Prostate gland (tissue), 2 donors: ENCODE results near the gene RNGTT. TPM values are rescaled to one million over a fixed set of nuclear protein-coding genes. Genes with fewer than 3 reads are reported as not detected.
"Not testable (repeated sequence)": the region's sequence is repeated elsewhere in the genome, so short reads cannot be mapped to it uniquely, and the experiment has no call there.

ENCODE experiments used
- DNase-seq: peaks from one replicate; pipeline ENCODE4 v3.0.0-alpha.2; 2019; ENCODE audit warnings: low spot score
- H3K27ac ChIP-seq, 2 donors: fragments of 200-600 bp; sonication (generic); 2 replicates each; pipeline ENCODE4 v1.5.1; 2017 to 2019
- H3K27me3 ChIP-seq: fragments of 200-600 bp; sonication (generic); replicated peaks from 2 replicates; pipeline ENCODE4 v1.5.1; 2019; ENCODE audit not compliant: insufficient read depth
- H3K36me3 ChIP-seq, 2 donors: fragments of 200-600 bp; sonication (generic); 1 replicate in 1 of 2; 2 replicates in 1 of 2; pipeline versions ENCODE4 v1.5.1 to v1.8.1; 2017 to 2019
- H3K4me1 ChIP-seq: fragments of 200-600 bp; sonication (generic); replicated peaks from 2 replicates; pipeline ENCODE4 v1.5.1; 2019
- H3K4me3 ChIP-seq, 2 donors: fragments of 200-600 bp; sonication (generic); 2 replicates each; pipeline ENCODE4 v1.5.1; 2017 to 2019
- H3K9me3 ChIP-seq: fragments of 200-600 bp; sonication (generic); 2 replicates; pipeline ENCODE4 v1.5.1; 2017
- CTCF ChIP-seq, 4 experiments: fragments of 200-600 bp in 2 of 4; fragments of 450-650 bp in 2 of 4; sonication (generic) in 2 of 4; IDR thresholded peaks; 1 replicate in 3 of 4; 2 replicates in 1 of 4; pipeline ENCODE4 v1.5.1; 2016 to 2019; ENCODE audit warnings: antibody characterized with exemption in 4 of 4, mild to moderate bottlenecking in 2 of 4, moderate library complexity in 2 of 4
- POLR2A ChIP-seq: fragments of 450-650 bp; IDR thresholded peaks from one replicate; pipeline ENCODE4 v1.6.1; 2016; ENCODE audit warnings: antibody characterized with exemption, mild to moderate bottlenecking
- POLR2AphosphoS5 ChIP-seq: sonication (generic); formaldehyde crosslinking; IDR thresholded peaks from one replicate; pipeline ENCODE4 v1.6.1; 2017; ENCODE audit warnings: antibody characterized with exemption
- WGBS: methylation state at CpG from one replicate; pipeline ENCODE4 v1.1.5; 2018; 5-methylcytosine and 5-hydroxymethylcytosine counted together
- intact Hi-C: fragments of 100-400 bp; cut with DNase I; formaldehyde crosslinking; loops from one replicate; pipeline ENCODE4 v1.14.2; 2022
- total RNA-seq, 2 donors: library from RNA; depleted of rRNA; stranded (reverse); fragments of >200 nt; gene quantifications; one replicate each; pipeline ENCODE4 v1.1.0, GENCODE V29; 2016

The RNGTT gene
- total RNA-seq, 2 donors from 2014 or later = 10.1 to 23.6 TPM

GRCh38 chr6:88972504-88973423 is 9.3 kb upstream of the RNGTT start:
- 47% methylated on average over 6 of the region's 6 CpGs for WGBS
- no peak for DNase-seq
- intact Hi-C loops = no loop called here
- Histone ChIP-seq H3K36me3 (no peaks in the 10 kb centered on the region), H3K27me3 (no peaks in the 10 kb centered on the region), H3K27ac (no peak overlapping the region), H3K4me3 (no peak overlapping the region), H3K9me3 (no peaks in the 10 kb centered on the region), H3K4me1 (no peaks in the 10 kb centered on the region)
- TF ChIP-seq POLR2A (no peak), CTCF (IDR thresholded peaks at IDR 0.05) (no peak), POLR2AphosphoS5 (no peak)

DNA sequence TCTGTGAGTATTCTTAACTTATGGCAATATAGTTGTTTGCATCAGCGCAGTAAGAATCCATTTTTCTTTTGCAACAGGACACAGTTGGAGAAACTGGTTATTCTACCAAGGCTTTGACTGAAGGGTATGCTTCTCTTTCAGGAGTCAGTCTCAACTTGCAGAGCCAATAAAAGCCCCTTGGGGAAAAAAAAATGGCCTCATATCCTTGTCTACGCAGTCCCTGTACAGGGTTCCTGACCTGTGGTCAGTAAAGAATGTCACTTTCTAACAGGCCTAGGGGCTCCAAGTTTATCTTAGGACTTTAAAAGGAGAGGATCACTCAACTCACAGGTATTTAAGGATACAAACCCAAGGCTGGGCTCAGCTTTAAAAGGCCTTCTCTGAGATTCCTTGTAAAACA is 6.9 kb upstream of the RNGTT start:
- no peak for DNase-seq
- no peaks in the 10 kb centered on the region for H3K9me3 ChIP-seq
- no peaks in the 10 kb centered on the region for H3K36me3 ChIP-seq
- WGBS = 79% methylated on average over 2 of the region's 2 CpGs
- intact Hi-C loops = no loop called here
- H3K27ac ChIP-seq = no peak overlapping the region
- no peak overlapping the region for H3K4me3 ChIP-seq
- no peaks in the 10 kb centered on the region for H3K27me3 ChIP-seq
- TF ChIP-seq CTCF (IDR thresholded peaks at IDR 0.05) (no peak), POLR2A (no peak), POLR2AphosphoS5 (no peak)
- H3K4me1 ChIP-seq = no peaks in the 10 kb centered on the region

- H3K9me3 ChIP-seq, H3K4me3 ChIP-seq, H3K4me1 ChIP-seq, H3K27ac ChIP-seq, H3K27me3 ChIP-seq, H3K36me3 ChIP-seq, DNase-seq: not testable (repeated sequence)
- WGBS = 73% methylated on average over 2 of the region's 2 CpGs
- intact Hi-C loops = loop anchor here (5.0 kb wide), 1 partner anchor 113 kb away; the partner anchor contains the start of gene PNRC1
Measured at GRCh38 chr6:88969255-88969654, 5.8 kb upstream of the RNGTT start.

DNA sequence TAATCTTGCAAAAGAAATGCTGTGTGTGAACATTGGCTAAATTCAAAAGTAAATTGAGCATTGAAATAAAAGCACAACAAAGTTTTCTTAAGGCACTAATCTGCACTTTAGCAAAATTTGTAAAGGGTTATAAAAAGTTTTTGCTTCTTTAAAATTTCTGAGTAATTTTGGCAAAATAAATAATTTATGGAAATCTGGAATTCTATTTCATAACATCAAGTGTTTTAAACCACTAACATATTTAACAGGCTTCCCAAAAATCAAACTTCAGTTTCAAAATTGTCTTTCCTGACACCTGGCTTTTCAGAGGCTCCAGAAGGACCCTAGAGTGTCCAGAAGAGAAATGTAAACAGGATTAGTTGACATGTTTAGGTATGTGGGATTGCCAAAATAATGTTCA is 4.5 kb upstream of the RNGTT start:
- intact Hi-C loops = loop anchor here (5.0 kb wide), 1 partner anchor 114 kb away; the partner anchor contains the start of gene PNRC1

GRCh38 chr6:88965691-88966090 is 2.3 kb upstream of the RNGTT start:
- intact Hi-C loops = loop anchor here (5.0 kb wide), 1 partner anchor 117 kb away; the partner anchor contains the start of gene PNRC1
- WGBS = 86% methylated on average over 2 of the region's 2 CpGs
- no peak for DNase-seq
- Histone ChIP-seq H3K27ac (no peak overlapping the region), H3K4me3 (no peak overlapping the region), H3K36me3 (no peaks in the 10 kb centered on the region), H3K4me1 (no peaks in the 10 kb centered on the region), H3K27me3 (no peaks in the 10 kb centered on the region), H3K9me3 (no peaks in the 10 kb centered on the region)
- TF ChIP-seq POLR2AphosphoS5 (no peak), CTCF (IDR thresholded peaks at IDR 0.05) (no peak), POLR2A (no peak)

More for the DNA sequence above, 4.5 kb upstream of the RNGTT start:
- H3K4me1 ChIP-seq = no peaks in the 10 kb centered on the region
- DNase-seq = no peak
- H3K27me3 ChIP-seq = no peaks in the 10 kb centered on the region
- no peaks in the 10 kb centered on the region for H3K9me3 ChIP-seq
- H3K36me3 ChIP-seq = no peaks in the 10 kb centered on the region
- TF ChIP-seq POLR2AphosphoS5 = no peak
- no peak for TF ChIP-seq POLR2A
- no peak for TF ChIP-seq CTCF (IDR thresholded peaks at IDR 0.05)
- H3K27ac ChIP-seq = no peak overlapping the region
- no peak overlapping the region for H3K4me3 ChIP-seq
